Measurements from ENCODE around the gene KRTAP3-3.
"Not testable (repeated sequence)": the region's sequence is repeated elsewhere in the genome, so short reads cannot be mapped to it uniquely, and the experiment has no call there.

Gene KRTAP3-3

GRCh38 chr17:41003926-41004325, 10.0 kb upstream of the KRTAP3-3 start:
- no peak for DNase-seq

GRCh38 chr17:41002814-41003213, 8.8 kb upstream of the KRTAP3-3 start:
- no peak for DNase-seq

GRCh38 chr17:41001795-41002194, 7.8 kb upstream of the KRTAP3-3 start:
- no peak for DNase-seq

GRCh38 chr17:40999563-40999962, 5.6 kb upstream of the KRTAP3-3 start, which contains the start of gene KRTAP3-2:
TSS of gene KRTAP3-2 (minus strand) at chr17:40999906. CDS start at chr17:40999853, 53 bp downstream.
- not testable (repeated sequence) for DNase-seq

GRCh38 chr17:40997361-40997760, 3.4 kb upstream of the KRTAP3-3 start:
- no peak for DNase-seq

GRCh38 chr17:40996829-40997228, 2.9 kb upstream of the KRTAP3-3 start:
- DNase-seq: no peak

- no peak for DNase-seq
These were observed 1.2 kb upstream of the KRTAP3-3 start for GRCh38 chr17:40995116-40995515.

GRCh38 chr17:40993084-40993483, 880 bp downstream of the KRTAP3-3 start:
- DNase-seq: no peak

- no peak for DNase-seq
These were observed 1.3 kb downstream of the KRTAP3-3 start for GRCh38 chr17:40992666-40993065.

- no peak for DNase-seq
These were observed 7.0 kb downstream of the KRTAP3-3 start for GRCh38 chr17:40986920-40987319.

GRCh38 chr17:40984226-40984625, 9.7 kb downstream of the KRTAP3-3 start, which contains the start of gene KRT40:
TSS of gene KRT40 (minus strand) at chr17:40984326. CDS start at chr17:40984273, 53 bp downstream.
- DNase-seq: no peak

GRCh38 chr17:40981115-40981514, 12.8 kb downstream of the KRTAP3-3 start:
- DNase-seq: no peak

GRCh38 chr17:40980596-40980995, 13.4 kb downstream of the KRTAP3-3 start:
- no peak for DNase-seq

- DNase-seq: no peak
These were observed 13.8 kb downstream of the KRTAP3-3 start for GRCh38 chr17:40980117-40980516.

- DNase-seq: no peak
These were observed 15.3 kb downstream of the KRTAP3-3 start for GRCh38 chr17:40978575-40979151.

GRCh38 chr17:40975516-40975915, 18.4 kb downstream of the KRTAP3-3 start:
- no peak for DNase-seq

- no peak for DNase-seq
These were observed 19.6 kb downstream of the KRTAP3-3 start for GRCh38 chr17:40974366-40974765.

GRCh38 chr17:40967582-40967981, 26.4 kb downstream of the KRTAP3-3 start:
- DNase-seq: no peak

GRCh38 chr17:40966848-40967247, 27.1 kb downstream of the KRTAP3-3 start, which contains the start of gene KRT39:
TSS of gene KRT39 (minus strand) at chr17:40966948. CDS start at chr17:40966856, 92 bp downstream.
- DNase-seq: no peak

GRCh38 chr17:40963838-40964237, 30.1 kb downstream of the KRTAP3-3 start:
- no peak for DNase-seq

GRCh38 chr17:40962059-40962561, 31.9 kb downstream of the KRTAP3-3 start:
- DNase-seq: no peak

- DNase-seq: no peak
These were observed 32.4 kb downstream of the KRTAP3-3 start for GRCh38 chr17:40961591-40961990.

GRCh38 chr17:40960144-40960543, 33.8 kb downstream of the KRTAP3-3 start:
- no peak for DNase-seq

GRCh38 chr17:40958086-40958953, 35.6 kb downstream of the KRTAP3-3 start:
- DNase-seq: no peak
